ENCODE results near the gene SLC13A4.
"Not testable (repeated sequence)": the region's sequence is repeated elsewhere in the genome, so short reads cannot be mapped to it uniquely, and the experiment has no call there.

Gene SLC13A4

GRCh38 chr7:135687466-135687865 lies 40.5 kb downstream of the SLC13A4 start:
- DNase-seq = no peak

- no peak for DNase-seq
These were observed 42.5 kb downstream of the SLC13A4 start for GRCh38 chr7:135685306-135686084.

- DNase-seq = no peak
These were observed 43.3 kb downstream of the SLC13A4 start for GRCh38 chr7:135684699-135685098.

GRCh38 chr7:135684136-135684535 lies 43.9 kb downstream of the SLC13A4 start:
- DNase-seq = no peak

- DNase-seq = no peak
These were observed 44.4 kb downstream of the SLC13A4 start for GRCh38 chr7:135683609-135684008.

GRCh38 chr7:135682191-135682590 lies 45.8 kb downstream of the SLC13A4 start:
- no peak for DNase-seq

- no peak for DNase-seq
These were observed 46.2 kb downstream of the SLC13A4 start for GRCh38 chr7:135681762-135682161.

GRCh38 chr7:135678612-135679575 lies 49.1 kb downstream of the SLC13A4 start:
- DNase-seq = no peak

GRCh38 chr7:135673360-135673706 lies 54.7 kb downstream of the SLC13A4 start:
- no peak for DNase-seq

- peak; percentile 38 for DNase-seq
These were observed 55.2 kb downstream of the SLC13A4 start for GRCh38 chr7:135672560-135673359.

- no peak for DNase-seq
These were observed 57.8 kb downstream of the SLC13A4 start for GRCh38 chr7:135670179-135670578.

GRCh38 chr7:135669774-135670173 lies 58.2 kb downstream of the SLC13A4 start:
- no peak for DNase-seq

GRCh38 chr7:135668852-135669395 lies 59.1 kb downstream of the SLC13A4 start:
- not testable (repeated sequence) for DNase-seq

GRCh38 chr7:135667626-135668025 lies 60.4 kb downstream of the SLC13A4 start:
- not testable (repeated sequence) for DNase-seq

- DNase-seq = no peak
These were observed 61.1 kb downstream of the SLC13A4 start for GRCh38 chr7:135666846-135667245.

- no peak for DNase-seq
These were observed 61.8 kb downstream of the SLC13A4 start for GRCh38 chr7:135666156-135666555.

- no peak for DNase-seq
These were observed 62.9 kb downstream of the SLC13A4 start for GRCh38 chr7:135665042-135665441.

- DNase-seq = no peak
These were observed 63.9 kb downstream of the SLC13A4 start for GRCh38 chr7:135664046-135664589.

GRCh38 chr7:135662373-135663114 lies 65.4 kb downstream of the SLC13A4 start, which contains the start of gene STMP1:
Gene STMP1, plus strand, starts transcription at chr7:135662514.
- peak; percentile 94 for DNase-seq

GRCh38 chr7:135662123-135662372 lies 65.9 kb downstream of the SLC13A4 start:
- DNase-seq = no peak

GRCh38 chr7:135661311-135662122 lies 66.5 kb downstream of the SLC13A4 start:
- DNase-seq = no peak

Data from NCI-H526 treated with DMSO at 0.1 percent for 48 hours (cell line).